Stimulated activated CD8-positive, alpha-beta memory T cell treated with anti-CD3 and anti-CD28 coated beads, Interleukin-7, amount 100 ng/mL, for 48 hours (primary cell): ENCODE results near the gene GPR132.
A peak's percentile ranks its signal among the peaks of the same experiment; 100 is the strongest.
"Not testable (repeated sequence)": the region's sequence is repeated elsewhere in the genome, so short reads cannot be mapped to it uniquely, and the experiment has no call there.

Source experiments
- DNase-seq, 2 donors: peaks; one replicate each; pipeline ENCODE4 v3.0.0-alpha.2; 2020; ENCODE audit warnings: low read depth in 1 of 2; ENCODE audit errors: extremely low read depth in 1 of 2

Gene GPR132

GRCh38 chr14:105065280-105066228 is at the start of gene GPR132:
GPR132 (minus strand) TSS chr14:105065430; CDS start chr14:105055420, 10,010 bp downstream.
- DNase-seq = peak; percentile 77 to 93

- not testable (repeated sequence) for DNase-seq
Measured at GRCh38 chr14:105109243-105109642, 44.0 kb upstream of the GPR132 start.

- DNase-seq = no peak
Measured at GRCh38 chr14:105108516-105108864, 43.3 kb upstream of the GPR132 start.

- DNase-seq = no peak
Measured at GRCh38 chr14:105107781-105108515, 42.7 kb upstream of the GPR132 start.

- no peak for DNase-seq
Measured at GRCh38 chr14:105107351-105107750, 42.1 kb upstream of the GPR132 start.

- DNase-seq = no peak
Measured at GRCh38 chr14:105105158-105105557, 39.9 kb upstream of the GPR132 start.

GRCh38 chr14:105102893-105103292 is 37.7 kb upstream of the GPR132 start:
- no peak for DNase-seq

GRCh38 chr14:105102361-105102870 is 37.2 kb upstream of the GPR132 start:
- no peak for DNase-seq

- no peak for DNase-seq
Measured at GRCh38 chr14:105100910-105101309, 35.7 kb upstream of the GPR132 start.

GRCh38 chr14:105099778-105100177 is 34.5 kb upstream of the GPR132 start:
- DNase-seq = no peak

GRCh38 chr14:105098316-105098715 is 33.1 kb upstream of the GPR132 start:
- DNase-seq = no peak

- DNase-seq = no peak
Measured at GRCh38 chr14:105097794-105098127, 32.5 kb upstream of the GPR132 start.

- no peak for DNase-seq
Measured at GRCh38 chr14:105096206-105096875, 31.1 kb upstream of the GPR132 start.

- DNase-seq = no peak
Measured at GRCh38 chr14:105095236-105095805, 30.1 kb upstream of the GPR132 start.

GRCh38 chr14:105094193-105094907 is 29.1 kb upstream of the GPR132 start:
- no peak for DNase-seq

- DNase-seq = peak; percentile 80 to 82
Measured at GRCh38 chr14:105093431-105094192, 28.4 kb upstream of the GPR132 start.

GRCh38 chr14:105093038-105093430 is 27.8 kb upstream of the GPR132 start:
- DNase-seq = peak in 1 of 2 donors; percentile 34

- DNase-seq = no peak
Measured at GRCh38 chr14:105092171-105093037, 27.2 kb upstream of the GPR132 start.
